Anterior cingulate cortex (tissue), 58 donors: ENCODE data around the gene DCLK3.

Experiments
- DNase-seq, 58 donors: peaks; one replicate each; lab custom pipeline; 2025; lab: John Stamatoyannopoulos, UW

The DCLK3 gene

GRCh38 chr3:36679384-36680200 lies 84.8 kb downstream of the DCLK3 start:
- no peak for DNase-seq

GRCh38 chr3:36678216-36679013 lies 85.9 kb downstream of the DCLK3 start:
- no peak for DNase-seq

GRCh38 chr3:36677331-36678007 lies 86.9 kb downstream of the DCLK3 start:
- no peak for DNase-seq

GRCh38 chr3:36674816-36675215 lies 89.5 kb downstream of the DCLK3 start:
- no peak for DNase-seq

GRCh38 chr3:36669764-36670163 lies 94.6 kb downstream of the DCLK3 start:
- no peak for DNase-seq

GRCh38 chr3:36666166-36666565 lies 98.2 kb downstream of the DCLK3 start:
- DNase-seq, result no peak

GRCh38 chr3:36663666-36664291 lies 100.6 kb downstream of the DCLK3 start:
- DNase-seq, result peak in 2 of 58 donors; percentile 0 to 1

GRCh38 chr3:36662626-36663025 lies 101.7 kb downstream of the DCLK3 start:
- no peak for DNase-seq
